ENCODE measurements around the gene KDM7A.

Gene KDM7A

DNA sequence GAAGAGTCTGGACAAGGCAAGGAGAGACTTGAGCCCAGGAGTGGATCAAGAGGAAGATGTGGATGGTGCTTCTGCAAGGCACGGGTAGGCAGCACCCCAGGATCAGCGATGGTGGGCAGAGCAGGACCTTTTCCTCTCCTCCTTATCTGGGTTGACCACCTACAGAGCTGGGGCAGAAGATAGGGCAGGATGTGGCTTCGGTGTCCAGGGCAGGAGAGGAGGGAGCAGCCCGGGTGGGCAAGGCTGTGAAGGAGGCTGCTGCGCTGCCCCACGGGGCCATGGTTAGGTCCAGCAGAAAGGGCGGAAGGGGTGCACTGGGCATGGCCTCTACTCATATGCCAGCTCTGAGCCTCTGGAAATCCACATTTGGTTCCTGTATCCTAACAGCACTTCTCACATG, 94.0 kb downstream of the KDM7A start:
- no peak for DNase-seq (ENCODE audit: low spot score)

DNA sequence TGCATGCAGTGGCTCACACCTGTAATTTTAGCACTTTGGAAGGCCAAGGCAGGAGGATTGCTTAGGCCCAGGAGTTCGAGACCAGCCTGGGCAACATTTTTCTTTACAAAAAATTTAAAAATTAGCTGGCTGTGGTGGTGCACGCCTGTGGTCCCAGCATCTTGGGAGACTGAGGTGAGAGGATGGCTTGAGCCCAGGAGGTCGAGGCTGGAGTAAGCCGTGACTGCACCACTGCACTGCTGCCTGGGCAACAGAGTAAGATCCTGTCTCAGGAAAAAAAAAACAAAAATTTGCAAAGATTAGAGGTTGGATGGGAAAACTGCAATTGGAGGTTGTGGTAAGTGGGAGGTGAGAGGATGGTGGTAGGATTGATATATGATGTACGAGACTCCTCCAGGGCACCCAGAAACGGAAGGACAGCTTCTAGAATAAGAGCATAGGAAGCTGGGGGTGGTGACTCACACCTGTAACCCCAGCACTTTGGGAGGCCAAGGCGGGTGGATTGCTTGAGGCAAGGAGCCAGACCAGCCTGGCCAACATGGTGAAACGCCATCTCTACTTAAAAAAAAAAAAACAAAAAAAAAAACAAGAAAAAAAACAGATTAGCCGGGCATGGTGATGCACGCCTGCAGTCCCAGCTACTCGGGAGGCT, 94.9 kb downstream of the KDM7A start:
- no peak for DNase-seq (ENCODE audit: low spot score)

DNA sequence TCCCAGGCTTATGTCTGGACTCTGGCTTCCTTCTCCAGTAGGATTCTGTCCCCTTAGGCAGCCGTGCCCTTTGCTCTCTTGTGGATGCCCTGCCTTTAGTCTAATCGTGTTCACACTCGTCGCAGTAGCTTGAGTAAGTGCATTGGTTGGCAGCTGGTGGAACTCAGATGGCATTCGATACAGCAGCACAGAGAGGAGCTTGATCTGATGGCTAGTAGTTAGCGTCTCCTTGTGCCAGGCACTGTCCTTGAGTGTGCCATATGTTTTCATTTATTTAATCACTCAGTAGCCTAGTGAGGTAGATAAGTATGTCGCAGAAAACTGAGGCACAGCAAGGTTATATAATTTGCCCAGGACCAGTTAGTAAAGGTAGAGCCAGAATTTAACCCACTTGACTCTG, 95.9 kb downstream of the KDM7A start:
- DNase-seq (ENCODE audit: low spot score) = peak; percentile 25

DNA sequence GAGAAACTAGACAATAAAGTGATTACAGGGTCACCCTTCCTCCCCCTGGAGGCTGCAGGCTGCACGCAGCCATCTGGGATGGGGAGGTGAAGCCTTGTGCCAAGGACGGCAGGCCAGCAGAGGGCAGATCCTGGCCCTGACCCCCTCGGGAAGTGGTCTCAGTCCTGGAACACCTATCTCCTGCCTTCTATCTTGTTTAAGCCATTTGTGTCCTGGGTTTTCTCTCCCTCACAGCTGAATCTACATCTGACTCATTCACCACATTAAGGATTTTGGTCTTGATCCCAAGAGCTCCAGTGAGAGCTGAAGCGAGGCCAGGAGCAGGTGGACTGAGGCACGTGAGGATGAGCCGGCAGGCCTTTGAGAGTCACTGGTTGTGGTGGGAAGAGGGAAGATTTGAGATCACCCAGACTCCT, 97.7 kb downstream of the KDM7A start:
- DNase-seq (ENCODE audit: low spot score) = peak; percentile 22

DNA sequence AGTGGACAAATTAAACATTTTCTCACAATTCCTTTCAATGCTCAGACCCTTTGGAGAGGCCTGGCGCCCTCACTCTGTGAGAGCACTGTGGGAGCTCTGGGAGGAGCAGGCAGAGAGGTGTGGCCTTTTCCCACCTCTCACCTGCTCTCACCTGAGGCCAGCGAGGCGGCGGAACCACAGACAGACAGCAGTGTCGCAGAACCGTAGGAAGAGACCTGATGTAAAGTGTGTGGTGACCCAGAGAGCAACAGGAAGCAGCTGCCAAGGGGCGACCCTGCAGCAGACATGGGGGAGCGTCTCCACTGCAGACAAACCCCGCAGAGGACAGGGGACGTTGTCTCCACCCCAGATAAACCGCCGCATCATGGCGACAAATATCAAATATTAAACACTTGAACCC, 98.4 kb downstream of the KDM7A start:
- DNase-seq (ENCODE audit: low spot score) = no peak

DNA sequence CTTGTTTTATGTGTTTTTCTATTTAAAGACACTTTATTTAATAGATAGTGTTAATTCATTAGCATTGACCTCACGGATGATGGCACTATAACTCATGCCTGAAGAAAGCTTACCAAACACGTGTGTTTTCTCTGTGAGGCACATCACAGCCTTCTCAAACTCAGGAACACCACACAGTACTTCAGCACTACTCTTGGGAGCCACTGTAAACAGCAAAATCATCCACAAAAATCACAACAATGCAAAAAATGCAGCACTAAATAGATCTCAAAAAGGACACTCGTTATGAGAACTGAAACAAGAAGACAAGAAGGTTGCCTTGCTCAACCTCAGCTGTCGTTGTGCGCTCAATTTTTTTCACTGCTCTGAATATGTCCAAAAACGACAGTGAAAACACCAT, 102.0 kb downstream of the KDM7A start:
- no peak for DNase-seq (ENCODE audit: low spot score)

DNA sequence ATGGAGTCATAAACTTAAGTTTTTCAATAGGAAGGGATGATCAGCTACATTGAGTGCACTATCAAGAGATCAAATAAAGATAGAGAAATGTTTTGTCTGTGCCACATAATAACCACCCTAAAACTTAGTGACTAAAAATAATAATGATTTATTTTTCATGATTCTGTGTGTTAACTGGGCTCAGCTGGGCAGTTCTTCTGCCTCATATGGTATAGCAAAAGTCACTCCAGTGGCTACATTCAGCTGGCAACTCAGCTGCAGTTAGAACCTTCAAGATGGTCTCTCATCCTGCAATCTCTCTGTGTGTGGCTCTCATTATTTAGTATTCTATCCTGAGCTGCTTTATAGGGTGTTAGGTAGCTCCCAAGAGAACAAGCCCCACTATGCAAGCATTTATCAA, 106.2 kb downstream of the KDM7A start:
- DNase-seq (ENCODE audit: low spot score) = no peak

DNA sequence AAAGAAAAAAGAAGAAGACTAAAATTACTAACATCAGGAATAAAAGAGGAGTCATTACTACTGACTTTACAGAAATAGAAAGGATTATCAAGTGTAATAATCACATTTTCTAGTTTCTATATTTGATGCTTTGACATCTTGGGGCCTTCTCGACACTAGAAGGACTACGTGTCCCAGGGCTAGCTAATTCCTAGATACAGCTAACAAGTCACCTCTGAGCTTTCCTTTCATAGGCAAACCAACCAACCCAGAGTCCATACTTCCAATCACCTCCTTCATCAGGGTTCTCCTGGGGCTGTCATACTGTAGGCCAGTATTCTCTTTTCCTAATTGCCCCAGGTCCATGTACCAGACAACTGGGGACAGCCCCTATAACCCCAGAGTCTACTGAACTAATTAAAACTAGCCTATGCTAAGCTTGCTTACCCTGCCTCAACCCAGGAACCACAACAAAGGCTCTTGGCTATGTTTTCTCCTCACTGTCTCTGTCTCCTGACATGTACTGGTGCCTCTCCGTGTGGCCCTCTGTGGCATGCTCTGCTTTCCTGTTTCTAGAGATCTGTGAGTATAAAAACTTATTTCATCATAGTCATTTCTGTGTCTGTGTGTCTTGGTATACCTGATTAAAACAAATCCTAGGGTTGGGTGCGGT, 107.4 kb downstream of the KDM7A start:
- no peak for DNase-seq (ENCODE audit: low spot score)

DNA sequence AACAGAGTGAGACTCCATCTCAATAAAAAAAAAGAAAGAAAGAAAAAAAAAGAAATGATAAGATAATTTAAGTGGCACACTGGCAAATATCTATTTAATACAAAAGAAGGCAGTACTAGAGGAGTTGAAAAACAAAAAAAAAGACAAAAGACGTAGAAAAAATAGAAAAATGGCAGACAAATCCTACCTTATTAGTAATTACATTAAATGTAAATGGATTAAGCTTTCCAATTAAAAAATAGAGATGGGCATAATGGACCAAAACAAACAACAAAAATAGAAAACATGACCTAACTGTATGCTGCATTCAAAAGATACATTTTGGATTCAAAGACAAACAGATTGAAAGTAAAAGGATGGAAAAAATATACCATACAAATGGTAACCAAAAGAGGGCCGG, 108.8 kb downstream of the KDM7A start:
- DNase-seq (ENCODE audit: low spot score) = no peak

DNA sequence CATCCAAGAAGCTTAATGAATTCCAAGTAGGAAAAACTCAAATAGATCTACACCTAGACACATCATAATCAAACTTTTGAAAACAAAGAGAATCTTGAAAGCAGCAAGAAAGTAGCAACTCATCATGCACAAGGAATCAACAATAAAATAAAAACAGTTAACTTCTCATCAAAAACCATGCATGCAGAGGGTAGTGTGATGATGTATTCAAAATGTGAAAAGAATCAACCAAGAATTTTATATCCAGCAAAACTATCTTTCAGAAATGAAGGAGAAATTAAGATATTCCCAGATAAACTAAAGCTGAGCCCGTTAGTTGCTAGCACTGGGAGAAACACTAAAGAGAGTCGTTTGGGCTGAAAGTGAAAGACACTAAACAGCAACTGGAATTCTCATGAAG, 109.7 kb downstream of the KDM7A start:
- no peak for DNase-seq (ENCODE audit: low spot score)

DNA sequence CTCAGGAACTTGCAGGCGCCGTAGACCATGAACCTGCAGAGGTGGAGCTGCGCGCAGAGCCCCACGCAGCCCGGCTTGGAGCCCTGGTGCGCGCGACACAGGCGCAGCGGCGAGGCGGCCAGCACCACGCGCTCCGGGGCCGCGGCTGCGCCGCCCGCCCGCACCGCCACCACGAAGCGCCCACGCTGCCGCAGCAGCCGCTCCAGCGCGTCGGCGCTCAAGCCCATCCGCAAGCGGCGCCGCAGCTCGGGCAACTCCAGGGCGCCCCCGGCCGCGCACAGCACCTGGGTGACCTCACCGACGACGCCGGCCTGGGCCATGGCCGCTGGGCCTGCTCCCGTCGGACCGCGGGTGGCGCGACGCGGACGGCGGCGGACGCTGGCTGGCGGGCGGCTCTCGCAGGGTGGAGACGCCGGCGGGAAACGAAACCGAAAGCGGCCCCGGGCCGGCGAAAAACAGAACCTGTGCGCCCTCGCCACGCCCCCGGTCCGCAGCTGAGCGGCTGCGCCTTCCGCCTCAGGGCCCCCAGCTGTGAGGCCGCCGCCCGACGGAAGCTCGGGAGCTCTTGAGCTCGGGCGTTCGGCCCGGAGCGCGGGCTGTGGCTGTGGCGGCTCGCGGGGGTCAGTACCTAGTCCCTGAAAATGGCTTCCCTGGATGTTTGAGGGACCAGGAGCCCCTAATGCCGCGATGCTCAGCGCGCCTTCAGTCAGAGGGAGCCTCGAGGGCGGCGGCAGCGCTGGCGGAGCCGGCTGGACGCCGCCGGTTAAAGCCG, 114.1 kb downstream of the KDM7A start, which contains the start of gene PARP12:
Gene PARP12 (minus strand): TSS at position 424 of the 772 bp plus-strand sequence. CDS start 104 bp downstream, at position 320.
- peak; percentile 32 for DNase-seq (ENCODE audit: low spot score)

DNA sequence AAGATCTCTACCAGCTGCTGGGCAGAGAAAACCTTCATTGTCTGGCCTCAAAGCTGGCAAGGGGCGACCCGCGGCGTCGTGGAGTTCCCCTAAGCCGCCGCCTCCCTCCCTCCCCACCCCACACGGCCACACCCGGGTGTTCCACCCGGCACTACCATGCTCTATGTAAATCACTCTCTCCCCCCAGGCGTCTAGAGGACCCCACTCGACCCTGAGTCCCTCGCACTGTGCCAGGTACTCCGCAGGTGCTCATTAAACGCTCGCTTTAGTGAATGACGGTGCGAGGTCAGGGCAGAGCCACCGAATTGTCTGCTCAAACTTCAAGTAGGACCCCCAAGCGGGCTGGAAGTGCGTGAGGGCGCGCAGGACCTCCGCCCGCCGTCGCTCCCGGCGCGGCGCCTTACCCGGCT, 114.7 kb downstream of the KDM7A start:
- no peak for DNase-seq (ENCODE audit: low spot score)

DNA sequence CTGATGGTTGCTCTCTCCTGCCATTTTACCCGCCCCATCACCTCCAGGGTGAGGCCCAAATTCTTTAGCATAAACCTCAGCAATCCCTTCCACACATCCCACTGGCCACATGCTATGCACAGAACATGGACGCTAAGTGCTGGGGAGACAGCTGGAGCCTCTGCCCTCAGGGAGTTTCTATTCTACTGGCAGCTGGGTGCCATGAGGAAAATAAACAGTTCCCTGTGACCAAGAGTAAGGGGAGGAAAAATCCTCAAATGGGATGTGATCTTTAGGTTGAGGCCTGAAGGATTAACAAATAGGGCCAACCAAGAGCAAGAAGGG, 115.2 kb downstream of the KDM7A start:
- DNase-seq (ENCODE audit: low spot score) = no peak

DNA sequence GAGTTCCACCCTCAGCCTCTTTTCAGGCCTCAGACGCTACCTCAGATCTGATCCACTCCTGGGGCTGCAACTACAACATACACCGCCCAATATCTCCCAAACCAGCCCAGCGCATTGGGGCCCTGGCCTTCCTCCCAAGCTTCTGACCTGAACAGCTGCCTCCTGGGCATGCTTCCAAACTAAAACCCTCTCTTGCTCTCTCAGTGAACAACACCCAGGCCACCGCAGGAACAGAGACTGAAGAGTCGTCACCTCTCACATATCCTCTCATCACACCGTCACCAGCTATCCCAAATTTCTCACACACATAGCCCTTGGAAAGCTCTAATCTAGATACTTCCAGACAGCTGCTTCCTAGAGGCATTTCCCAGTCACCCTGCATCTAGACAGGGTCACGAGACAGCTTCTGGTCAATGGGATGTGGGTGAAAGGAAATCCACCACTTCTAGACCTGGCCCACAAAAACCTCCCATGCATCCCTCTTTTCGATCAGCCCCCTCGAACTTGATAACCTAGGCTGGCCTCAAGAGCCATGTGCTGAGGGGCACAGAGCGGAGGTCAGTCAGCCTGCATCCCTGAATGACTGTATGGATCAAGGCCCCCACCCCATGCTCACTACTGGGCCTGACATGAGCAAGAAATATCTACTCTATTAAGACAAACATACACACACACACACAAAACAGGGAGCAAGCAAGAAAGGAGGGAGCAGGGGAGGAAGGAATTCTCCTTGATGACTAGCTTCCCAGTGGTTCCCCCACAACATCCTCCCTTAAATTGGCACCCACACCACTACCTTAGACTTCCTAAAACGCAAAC, 115.8 kb downstream of the KDM7A start:
- DNase-seq (ENCODE audit: low spot score) = no peak

DNA sequence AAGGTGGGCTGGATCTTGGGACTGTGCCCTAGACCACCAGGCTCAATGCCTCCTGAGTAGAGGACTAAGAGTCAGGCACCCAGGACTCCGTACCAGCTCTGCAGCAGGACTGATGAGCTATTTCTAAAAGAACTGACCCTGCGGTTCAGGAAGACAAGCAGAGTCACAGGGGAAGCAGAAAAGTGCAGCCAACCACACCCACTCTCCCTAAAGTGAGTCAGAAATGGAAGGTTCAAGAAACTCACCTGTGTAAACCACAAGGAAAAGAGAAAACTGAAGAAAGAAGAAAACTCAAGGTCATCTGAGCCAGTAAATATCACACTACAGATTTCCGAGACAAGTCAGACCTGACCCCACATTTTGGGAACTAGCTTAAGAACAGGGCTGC, 116.5 kb downstream of the KDM7A start:
- no peak for DNase-seq (ENCODE audit: low spot score)

DNA sequence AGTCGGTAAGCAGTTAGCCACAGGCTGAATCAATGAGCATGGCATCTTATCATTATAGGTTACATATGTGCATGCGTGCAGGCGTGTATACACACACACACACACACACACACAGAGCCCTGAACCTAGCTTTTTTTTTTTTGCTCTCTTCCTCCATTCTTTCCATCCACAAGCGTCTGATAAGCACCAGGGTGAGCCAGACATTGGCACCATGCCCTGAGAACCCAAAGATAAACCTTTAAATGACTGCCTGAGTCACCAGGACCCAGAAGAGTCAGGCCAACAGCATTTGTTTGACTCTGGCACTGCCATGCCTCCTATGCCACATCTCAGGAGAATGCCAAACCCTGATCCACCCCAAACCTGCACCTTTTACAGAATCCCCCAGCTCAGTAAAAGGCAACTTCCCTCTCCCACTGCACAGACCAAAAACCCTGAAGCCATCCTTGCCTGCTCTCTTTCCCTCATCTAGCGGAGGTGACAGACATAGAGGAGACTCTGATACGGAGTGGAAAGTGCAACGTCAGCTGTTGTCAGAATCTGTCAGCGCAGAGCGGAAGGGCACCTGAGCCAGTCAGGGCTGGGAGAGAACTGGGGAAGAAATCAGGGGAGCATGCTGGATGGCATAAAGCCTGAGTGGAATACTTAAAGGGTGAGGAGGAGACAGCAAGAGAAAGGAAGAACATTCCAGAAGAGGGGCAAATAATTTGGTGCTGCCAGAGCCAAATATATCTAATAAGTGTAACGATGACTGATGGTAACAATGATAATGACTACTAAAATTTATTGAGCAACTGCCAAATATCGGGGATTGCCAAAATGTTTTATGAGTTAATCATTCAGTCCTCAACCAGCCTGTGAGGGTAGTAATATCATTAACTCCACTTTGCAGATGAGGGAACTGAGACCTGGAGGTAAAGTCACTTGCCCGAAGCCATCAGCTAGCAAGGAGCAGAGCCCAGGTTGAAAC, 117.2 kb downstream of the KDM7A start:
- DNase-seq (ENCODE audit: low spot score) = no peak

DNA sequence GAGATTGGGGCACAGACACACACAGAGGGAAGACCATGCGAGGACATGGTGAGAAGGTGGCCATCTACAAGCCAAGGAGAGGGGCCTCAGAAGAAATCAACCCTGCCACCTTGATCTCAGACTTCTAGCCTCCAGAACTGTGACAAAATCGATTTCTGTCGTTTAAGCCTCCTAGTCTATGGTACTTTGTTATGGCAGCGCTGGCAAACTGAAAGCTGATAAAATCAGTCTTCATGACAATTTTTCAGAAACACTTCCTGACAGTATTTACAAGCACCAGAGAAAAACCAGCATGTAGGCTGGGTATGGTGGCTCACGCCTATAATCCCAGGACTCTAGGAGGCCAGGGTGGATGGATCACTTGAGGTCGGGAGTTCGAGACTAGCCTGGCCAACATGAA, 118.3 kb downstream of the KDM7A start:
- DNase-seq (ENCODE audit: low spot score) = no peak

DNA sequence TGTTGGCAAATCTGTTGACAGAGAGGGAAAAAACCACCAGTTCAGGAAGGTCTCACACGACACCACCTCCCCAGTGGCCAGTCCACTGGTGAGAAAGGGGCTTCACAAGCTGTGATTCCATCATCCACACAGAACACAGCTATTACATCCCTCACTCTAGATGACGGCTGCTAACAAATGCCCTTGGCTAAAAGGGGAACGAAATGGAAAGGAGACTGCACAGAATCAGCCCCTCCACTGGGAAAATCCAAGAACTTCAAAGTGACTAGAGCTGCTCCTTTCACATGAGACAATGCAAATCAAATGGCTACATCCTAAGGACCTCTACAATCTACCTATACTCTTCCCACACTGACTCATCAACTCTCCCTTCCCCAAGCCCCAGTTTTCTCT, 119.6 kb downstream of the KDM7A start:
- DNase-seq (ENCODE audit: low spot score) = no peak

DNA sequence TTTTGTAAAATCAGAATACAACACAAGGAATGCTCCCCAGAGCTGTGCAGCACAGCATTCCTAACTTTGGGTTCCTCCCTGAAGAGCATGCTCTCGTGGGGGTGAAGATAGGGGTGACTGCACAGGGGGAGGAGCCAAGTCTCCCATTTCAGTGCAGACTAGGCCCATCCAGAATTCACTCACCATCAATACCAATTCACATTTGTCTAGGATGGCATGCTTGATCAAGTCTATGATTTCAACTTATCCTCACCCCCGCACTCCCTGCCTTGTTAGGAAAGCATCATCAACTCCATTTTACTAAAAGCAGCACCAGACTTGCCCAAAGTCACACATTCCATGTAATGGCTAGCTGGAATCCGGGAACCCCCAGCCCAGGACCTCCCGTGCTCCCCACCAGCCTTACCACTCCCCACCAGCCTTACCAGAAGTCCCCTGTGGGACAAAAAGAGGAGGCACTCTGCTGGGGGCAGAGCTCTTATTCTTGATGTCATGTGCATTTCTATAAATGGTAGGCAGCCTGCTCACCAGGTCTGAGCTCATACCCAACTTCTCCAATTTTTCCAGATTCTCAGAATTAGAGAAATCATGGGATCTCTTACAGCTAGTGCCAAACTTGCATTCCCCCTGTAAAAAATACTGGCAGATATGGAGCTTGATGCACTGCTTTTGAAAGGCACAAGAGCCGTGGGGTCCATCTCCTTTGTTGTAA, 120.2 kb downstream of the KDM7A start:
- DNase-seq (ENCODE audit: low spot score) = no peak

DNA sequence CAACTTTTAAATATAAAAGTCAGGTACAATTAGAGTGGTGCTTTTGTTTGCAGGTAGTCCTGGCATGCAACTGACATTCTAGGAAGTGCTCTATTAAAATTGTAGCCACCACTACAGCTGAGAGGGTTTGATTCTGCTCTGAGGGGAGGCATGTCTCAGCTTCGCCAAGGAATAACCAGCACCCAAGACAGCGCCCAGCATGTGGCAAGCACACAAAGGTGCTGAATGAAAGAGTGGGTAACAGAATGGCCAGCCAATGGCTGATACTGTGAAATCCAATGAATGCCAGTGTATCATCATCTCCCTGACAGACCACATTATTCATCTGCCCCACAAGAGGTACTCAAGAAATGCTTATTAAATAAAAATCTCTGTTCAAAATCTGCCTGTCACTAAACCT, 121.0 kb downstream of the KDM7A start:
- DNase-seq (ENCODE audit: low spot score) = no peak

DNA sequence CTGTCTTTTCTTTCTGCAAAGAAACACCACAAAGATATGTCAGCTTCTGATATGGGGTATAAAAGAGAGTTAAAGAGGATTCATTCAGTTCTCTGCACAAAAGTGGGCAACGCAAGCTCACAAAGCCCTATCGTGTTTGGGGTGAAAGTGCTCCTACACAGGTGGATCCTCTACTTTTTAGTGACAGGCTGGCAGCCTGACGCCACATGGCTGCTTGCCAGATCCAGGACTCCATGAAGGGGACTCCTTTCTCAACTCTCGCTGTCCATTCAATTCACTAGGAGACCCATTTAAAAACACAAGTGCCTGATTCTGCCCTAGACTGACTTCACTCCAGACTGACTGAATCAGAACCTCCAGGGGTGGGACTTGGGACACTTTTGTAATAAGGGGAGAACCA, 122.0 kb downstream of the KDM7A start:
- no peak for DNase-seq (ENCODE audit: low spot score)
